SHP77 treated with DMSO at 0.1 percent for 48 hours (cell line): ENCODE measurements around the gene VSTM4.

Experiments used
- DNase-seq: peaks from one replicate; lab custom pipeline; 2025; lab: John Stamatoyannopoulos, UW

VSTM4 gene

GRCh38 chr10:49070701-49071100 lies 44.6 kb downstream of the VSTM4 start:
- DNase-seq, result no peak

DNA sequence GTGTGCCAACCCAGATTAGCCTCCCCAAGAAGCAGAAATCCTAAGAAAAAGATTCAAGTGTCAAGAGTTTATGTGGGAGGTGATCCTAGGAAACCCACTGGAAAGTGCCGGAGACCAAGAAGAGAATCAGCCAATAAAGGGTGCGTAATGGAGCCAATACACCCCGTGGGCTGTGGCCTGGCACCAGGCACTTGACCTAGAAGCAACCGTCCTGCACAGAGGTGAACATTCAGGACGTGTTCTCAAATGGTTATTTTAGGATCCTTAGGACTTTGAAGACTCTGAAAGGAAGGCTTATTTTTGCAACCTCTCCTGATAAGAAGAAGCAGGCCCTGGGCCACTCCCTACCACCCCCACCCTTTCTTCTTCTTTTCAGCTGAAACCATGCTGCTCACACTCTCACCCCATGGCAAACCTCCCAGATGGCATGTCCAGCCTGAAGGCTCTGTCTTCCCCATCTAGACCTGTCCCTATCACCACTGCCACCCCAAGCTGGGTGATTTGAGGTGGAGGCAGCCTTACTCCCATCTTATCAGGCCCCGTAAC lies 46.6 kb downstream of the VSTM4 start:
- no peak for DNase-seq

DNA sequence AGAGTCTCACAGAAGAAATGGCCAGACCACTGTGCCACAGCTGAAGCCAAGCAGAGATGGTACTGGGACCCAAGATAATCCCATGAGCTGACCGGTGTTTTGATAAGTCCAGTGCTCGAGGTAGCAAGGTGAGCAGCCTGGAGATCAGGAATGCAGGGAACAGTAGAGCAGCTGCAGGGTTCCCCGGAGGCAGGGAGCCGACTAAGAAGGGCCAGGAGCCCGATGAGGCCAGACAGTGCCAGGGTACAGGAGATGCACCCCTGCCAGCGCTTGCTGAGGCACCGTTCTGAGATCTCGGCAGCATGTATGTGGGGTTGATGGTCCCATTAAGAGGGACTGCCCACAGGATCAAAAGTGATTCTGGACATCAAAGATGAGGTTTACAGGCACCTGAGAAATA lies 47.1 kb downstream of the VSTM4 start:
- DNase-seq, result no peak

DNA sequence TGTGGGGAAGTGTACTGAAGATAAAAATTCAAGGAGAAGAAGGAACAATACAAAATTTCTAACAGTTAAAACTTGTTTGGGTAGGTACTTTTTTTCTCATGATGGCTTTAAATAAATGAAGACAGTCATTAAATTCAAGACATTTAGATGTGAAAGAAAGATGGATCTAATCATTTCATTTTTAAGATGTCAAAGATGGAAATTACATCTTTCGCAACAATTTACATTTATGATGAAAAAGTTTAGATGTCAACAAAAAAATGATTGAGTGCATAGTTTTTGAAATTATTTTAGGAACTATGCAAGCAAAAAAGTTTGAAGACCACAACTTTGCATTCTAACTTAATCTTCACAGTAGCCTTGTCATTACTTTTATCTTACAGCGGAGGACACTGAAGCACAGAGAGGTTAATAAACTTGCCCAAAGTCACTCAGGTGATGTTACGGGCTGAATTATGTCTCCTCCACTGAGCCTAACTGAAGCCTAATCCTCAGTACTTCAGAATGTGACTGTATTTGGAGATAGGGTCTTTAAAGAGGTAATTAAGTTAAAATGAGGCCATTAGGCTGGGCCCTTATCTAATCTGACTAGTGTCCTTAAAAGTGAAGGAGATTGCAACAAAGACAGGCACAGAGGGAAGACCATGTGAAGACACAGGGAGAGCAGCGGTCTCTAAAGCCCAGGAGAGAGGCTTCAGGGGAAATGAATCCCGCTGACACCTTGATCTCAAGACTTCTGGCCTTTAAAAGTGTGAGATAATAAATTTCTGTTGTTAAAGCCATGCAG lies 48.2 kb downstream of the VSTM4 start:
- DNase-seq, result no peak

DNA sequence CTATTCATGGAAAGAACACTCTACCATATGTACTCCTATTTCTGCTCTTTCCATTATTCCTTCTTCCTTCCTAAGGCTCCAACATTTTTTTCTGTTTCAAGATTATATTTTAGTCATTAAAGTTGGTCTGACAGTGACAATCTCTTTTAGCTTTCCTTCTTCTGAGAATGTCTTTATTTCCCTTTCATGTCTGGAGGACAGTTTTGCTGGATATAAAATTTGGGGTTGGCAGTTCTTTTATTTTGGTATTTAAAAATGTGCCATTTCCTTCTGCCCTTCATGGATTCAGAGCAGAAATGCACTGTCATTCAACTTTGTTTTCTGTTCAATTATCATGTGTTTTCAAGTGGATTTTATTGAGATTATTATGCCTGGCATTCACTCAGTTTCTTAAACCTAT lies 53.1 kb downstream of the VSTM4 start:
- DNase-seq, result no peak

DNA sequence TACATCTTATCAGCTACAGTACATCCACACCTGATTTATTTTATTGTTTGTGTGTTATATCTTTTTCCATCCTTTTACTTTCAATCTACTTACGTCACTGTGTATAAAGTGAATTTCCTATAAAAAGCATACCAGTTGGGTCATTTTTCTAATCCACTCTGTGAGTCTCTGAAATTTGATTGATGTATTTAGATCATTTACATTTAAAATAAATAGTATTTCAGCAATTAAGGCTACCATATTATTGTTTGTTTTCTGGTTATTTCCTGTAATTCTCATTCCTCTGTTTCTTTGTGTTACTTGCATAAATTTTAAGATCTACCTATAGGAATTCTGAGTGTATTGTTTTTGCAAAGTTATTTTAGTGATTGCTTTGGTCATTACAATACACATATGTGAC lies 53.7 kb downstream of the VSTM4 start:
- DNase-seq, result no peak

DNA sequence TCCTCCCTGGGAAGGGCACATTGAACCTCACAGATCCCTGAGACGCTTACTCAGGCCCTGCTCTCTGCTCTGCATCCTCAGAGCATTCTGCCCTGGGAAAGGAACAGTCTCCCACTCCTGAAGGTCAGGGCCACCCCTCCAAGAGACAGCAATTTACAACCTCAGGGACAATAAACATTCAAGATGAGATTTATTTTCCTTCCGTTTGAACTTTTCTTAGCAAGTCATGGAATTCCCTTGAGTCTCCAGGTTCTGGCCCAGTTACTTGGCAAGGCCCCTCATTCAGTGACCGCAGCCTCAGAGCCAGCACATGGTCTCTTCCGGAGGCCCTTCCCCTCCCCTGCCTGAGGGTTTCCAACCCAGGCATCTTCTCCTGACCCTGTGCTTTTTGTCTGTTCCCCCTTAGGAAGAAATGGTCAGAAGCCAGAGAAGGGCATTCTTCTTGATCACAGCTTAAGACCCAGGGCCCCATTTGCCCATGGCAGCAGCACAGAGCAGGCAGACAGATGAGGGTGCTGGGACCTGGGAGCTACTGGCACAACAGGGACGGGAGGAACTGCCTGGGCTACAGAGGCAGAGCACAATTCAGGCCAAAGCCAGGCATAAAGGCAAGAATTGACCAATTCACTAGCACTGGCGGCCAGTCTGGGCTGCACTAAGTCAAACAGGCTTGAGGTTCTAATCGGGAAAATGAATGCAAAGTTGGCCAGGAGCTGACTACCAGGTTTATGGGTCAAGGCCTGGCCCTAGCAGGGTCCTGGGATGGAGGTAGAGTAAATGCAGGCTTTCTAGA lies 56.7 kb downstream of the VSTM4 start:
- DNase-seq, result no peak

DNA sequence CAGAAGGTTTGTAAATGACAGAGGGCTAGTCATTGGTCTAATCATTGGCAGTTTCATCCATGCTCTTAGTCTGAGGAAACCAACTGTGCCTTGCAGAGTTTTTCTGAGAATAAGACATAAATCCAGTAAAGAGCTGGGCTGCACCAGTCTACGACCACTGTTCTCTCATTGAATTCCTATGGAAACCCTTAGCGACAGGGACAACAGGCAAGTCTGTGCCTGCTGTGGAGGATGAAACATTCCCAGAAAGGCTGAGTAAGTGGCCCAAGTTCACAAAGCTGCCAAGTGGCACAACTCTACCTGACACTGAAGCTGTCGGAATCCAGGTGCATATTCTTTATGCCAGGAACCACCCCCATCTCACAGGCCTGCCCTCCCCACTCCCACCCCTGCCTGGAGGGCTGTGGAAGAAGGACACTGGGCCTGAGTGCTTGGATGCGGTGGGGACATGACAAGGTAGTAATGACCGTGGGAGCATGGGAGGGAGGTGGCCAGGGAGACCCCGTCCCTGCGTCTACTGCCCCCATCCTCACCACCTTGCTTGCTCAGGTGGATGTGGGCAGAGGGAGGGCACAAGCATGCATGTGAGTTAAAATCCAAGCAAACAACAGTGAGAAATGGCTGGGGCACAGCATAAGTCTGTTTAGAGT lies 58.0 kb downstream of the VSTM4 start:
- DNase-seq, result no peak

DNA sequence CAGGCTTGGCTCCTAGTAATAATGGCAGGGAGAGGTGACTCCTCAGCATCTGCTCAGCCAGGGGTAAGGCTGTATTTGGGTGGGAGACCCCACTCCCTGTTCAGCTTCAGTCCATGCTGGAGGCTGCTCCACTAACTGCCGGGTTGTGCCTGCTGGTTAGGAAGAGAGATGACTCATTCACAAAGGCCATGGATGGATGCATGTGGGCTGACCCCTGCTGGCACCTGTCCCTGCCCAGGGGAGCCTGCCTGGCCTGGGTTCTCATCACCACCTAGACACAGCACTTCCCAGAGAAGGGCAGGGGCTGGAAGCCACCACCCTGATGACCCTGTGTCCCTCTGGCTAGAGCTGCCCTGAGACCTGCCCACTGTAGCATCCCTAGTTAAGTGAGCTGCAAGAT lies 59.0 kb downstream of the VSTM4 start:
- DNase-seq, result no peak

GRCh38 chr10:49055221-49055849 lies 60.0 kb downstream of the VSTM4 start:
- no peak for DNase-seq

- DNase-seq, result no peak
Measured at GRCh38 chr10:49054753-49055152, 60.6 kb downstream of the VSTM4 start.

- DNase-seq, result no peak
Measured at GRCh38 chr10:49053998-49054692, 61.2 kb downstream of the VSTM4 start.

DNA sequence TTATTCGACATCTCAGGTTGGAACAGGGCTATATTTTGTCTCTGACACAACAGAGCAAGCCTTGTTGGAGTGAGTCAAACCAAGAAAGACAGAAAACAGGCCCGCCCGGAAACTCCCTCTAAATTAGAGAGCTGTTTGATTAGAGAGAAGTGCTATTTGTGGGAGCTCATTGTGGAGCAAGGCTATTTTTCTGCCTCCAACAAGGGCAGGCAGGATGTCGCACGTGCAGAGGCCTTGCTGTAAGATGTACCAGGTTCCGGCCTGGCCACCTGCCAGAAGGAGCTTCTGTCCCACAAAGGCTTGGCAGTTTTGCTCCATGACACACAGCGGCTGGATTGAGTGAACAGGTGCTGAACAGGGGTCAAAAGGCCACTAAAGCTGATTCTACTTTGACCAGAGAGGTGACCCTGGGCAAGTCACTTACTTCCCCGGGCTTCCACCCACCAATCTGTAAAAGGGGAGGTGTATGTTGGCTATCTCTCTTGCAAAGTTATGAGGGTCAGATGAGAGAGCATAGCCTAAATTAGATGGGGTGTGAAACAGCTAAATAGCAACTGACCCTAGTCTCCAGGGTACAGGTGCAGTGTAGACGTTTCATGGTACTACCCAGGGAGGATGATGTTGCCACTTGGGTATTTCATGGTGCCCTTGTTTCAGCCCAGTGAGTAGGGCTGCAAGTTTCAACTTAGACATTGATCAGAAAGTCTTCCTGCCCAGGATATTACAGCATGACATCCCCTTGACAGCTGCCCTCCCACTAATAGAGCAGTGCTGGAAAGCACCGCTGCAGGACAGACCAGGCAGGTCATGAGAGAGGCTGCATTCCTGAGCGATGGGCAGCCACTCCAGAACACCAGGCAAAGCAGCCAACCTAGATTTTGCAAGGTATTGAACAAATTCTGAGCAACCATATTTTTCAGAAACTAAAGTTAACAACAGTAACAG lies 62.0 kb downstream of the VSTM4 start:
- no peak for DNase-seq

DNA sequence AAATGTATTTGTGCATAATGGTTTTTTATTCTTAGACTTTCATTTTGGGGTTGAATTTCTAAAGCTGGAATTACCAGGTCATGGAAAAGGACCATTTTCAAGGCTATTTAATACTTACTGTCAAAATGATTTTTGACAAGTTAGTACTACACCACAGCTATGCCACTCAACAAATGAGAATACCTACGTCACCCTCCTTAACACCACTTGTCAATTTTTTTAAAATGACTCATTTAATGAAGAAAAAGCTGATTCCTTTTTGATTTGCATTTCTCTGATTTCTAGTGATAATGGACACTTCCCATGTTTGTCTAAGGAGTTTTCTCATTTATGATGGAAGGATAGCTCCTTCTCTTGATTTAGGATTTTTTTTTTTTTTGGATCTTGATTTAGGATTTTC lies 63.3 kb downstream of the VSTM4 start:
- DNase-seq, result no peak

- DNase-seq, result no peak
Measured at GRCh38 chr10:49050906-49051305, 64.4 kb downstream of the VSTM4 start.

DNA sequence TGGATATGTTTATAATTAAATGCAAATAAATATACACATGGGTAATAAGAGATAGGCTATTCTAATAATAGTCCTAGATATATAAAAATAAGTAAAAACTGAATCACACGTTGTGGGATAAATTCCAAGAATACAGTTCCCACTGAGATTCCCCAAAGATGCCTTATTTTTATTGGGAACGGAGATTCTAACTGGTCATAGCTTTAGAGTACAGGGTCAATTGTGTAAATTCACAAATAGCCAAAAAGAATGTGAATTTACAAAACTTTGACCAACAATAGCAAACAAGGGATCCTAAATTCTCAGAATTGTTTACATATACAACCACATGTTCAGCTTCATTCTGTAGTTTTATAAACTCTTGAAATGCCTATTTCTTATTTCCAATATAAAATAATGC lies 65.0 kb downstream of the VSTM4 start:
- no peak for DNase-seq

- no peak for DNase-seq
Measured at GRCh38 chr10:49049660-49050059, 65.7 kb downstream of the VSTM4 start.

- no peak for DNase-seq
Measured at GRCh38 chr10:49047128-49047639, 68.1 kb downstream of the VSTM4 start.

DNA sequence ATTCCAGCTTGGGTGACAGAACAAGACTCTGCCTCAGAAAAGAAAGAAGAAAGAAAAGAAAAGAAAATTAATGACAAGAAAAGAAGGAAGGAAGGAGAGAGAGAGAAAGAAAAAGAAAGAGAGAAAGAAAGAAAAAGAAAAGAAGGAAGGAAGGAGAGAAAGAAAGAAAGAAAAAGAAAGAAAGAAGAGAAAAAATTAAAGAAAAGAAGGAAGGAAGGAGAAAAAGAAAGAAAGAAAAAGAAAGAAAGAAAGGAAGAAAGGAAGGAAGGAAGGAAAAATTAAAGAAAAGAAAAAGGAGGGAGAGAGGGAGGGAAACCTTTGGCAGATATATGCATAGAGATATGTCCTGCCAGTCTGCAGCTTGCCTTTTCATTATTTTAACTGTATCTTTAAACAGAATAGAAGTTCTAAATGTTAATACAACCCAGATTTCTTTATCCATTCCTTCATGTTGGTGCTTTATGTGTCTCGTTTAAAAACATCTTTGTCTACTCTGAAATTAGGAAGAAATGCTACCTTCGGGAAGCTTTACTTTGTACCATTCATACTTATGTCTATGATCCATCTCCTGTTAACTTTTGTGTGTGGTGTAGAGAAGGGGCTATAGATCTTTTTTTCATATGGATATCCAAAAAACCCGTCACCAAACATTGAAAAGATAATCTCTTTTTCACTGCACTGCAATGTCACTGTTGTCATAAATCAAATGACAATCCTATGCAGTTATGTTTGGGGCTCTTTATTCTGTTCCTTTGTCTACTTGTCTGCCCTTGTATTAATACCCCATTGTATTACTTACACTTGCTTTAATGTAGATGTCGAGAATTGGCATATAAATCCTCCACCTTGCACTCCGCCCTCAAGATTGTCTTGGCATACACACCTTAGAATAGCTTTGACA lies 70.8 kb downstream of the VSTM4 start:
- DNase-seq, result no peak
